Colonic mucosa (tissue), 4 donors: ENCODE data around the gene DHX34. TPM values are rescaled to one million over a fixed set of nuclear protein-coding genes. Genes with fewer than 3 reads are reported as not detected.

ENCODE experiments used
- DNase-seq: peaks from one replicate; pipeline ENCODE4 v3.0.0-alpha.2; 2020
- H3K27ac ChIP-seq: fragments of 200-600 bp; one replicate; pipeline ENCODE4 v1.8.0; 2021
- H3K27me3 ChIP-seq: fragments of 200-600 bp; one replicate; pipeline ENCODE4 v1.8.0; 2021
- H3K36me3 ChIP-seq: fragments of 200-600 bp; one replicate; pipeline ENCODE4 v1.8.0; 2021
- H3K4me1 ChIP-seq: fragments of 200-600 bp; one replicate; pipeline ENCODE4 v1.8.0; 2021; ENCODE audit warnings: mild to moderate bottlenecking
- H3K4me3 ChIP-seq: fragments of 200-600 bp; one replicate; pipeline ENCODE4 v1.8.0; 2021
- H3K9ac ChIP-seq, 2 donors: one replicate each; pipeline ENCODE4 v1.7.0; 2013; ENCODE audit warnings: control low read depth in 2 of 2, low read depth in 2 of 2, low read length in 2 of 2
- H3K9me3 ChIP-seq: fragments of 200-600 bp; one replicate; pipeline ENCODE4 v1.8.0; 2021
- intact Hi-C: fragments of 100-400 bp; cut with DNase I; formaldehyde crosslinking; loops from one replicate; pipeline ENCODE4 v1.14.1; 2022
- total RNA-seq, 2 donors: library from RNA; stranded (reverse); fragmentation: NEBNext Ultra II Directional in 1 of 2; extraction: Animal tissue kit (Norgen Biotek cat#: 25700) in 1 of 2; gene quantifications; one replicate each; pipeline ENCODE4 v1.2.1, GENCODE V29; 2021
- TF ChIP-seq, protein P1 (sequence below): fragments of 200-600 bp; IDR thresholded peaks from one replicate; pipeline ENCODE4 v1.8.0; 2022; ENCODE audit warnings: antibody characterized with exemption, mild to moderate bottlenecking
- donor health status: healthy.
- donor health status: DM: no; HTN: no; CAD: no.
- donor health status: DM: no; HTN: no; CAD: no.

Gene DHX34
- total RNA-seq, 2 donors from 2014 or later: 6.3 to 17.8 TPM

DNA sequence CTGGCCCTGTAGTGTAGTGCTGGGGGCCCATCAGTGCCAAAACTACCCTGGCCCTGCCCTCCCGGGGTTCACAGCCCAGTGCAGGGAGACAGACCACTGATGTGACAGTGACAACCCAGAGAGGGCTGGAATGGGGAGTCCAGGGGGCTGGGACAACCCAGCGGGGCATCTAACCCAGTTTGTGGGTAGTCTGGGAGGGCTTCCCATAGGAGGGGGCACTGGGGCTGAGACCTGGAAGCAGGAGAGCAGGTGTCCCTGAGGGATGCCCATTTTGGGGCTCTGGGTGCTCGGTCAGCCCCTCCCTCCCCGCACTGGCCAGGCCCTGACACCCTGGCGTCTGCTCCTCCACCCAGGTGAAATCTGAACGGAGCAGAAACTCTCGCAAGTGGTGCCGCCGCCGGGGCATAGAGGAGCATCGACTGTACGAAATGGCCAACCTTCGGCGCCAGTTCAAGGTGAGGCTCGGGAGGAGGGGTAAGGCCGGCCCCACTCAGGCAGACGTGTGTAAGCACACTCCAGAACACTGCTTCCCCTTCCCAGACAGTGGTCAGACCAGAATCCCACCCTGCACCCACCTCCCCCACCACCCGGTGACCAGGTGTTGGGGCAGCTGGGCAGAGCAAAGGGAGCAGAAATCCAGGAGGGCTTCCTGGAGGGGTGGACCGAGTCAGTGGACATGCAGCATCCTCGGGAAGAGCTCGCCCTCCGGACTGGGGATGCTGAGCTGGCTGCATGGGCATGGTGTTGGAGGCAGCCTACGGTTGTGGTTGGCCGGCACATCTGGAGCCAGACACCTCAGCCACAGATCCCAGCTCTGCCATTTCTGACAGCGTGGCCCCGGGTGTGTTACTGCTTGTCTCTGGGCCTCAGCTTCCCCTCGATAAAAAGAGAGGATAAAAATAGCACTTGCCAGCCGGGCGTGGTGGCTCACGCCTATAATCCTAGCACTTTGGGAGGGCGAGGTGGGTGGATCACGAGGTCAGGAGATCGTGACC is 24.4 kb downstream of the DHX34 start:
- no peak overlapping the region for H3K9ac ChIP-seq
- DNase-seq: no peak
- TF ChIP-seq, protein P1, sequence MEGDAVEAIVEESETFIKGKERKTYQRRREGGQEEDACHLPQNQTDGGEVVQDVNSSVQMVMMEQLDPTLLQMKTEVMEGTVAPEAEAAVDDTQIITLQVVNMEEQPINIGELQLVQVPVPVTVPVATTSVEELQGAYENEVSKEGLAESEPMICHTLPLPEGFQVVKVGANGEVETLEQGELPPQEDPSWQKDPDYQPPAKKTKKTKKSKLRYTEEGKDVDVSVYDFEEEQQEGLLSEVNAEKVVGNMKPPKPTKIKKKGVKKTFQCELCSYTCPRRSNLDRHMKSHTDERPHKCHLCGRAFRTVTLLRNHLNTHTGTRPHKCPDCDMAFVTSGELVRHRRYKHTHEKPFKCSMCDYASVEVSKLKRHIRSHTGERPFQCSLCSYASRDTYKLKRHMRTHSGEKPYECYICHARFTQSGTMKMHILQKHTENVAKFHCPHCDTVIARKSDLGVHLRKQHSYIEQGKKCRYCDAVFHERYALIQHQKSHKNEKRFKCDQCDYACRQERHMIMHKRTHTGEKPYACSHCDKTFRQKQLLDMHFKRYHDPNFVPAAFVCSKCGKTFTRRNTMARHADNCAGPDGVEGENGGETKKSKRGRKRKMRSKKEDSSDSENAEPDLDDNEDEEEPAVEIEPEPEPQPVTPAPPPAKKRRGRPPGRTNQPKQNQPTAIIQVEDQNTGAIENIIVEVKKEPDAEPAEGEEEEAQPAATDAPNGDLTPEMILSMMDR: no peak
- no peaks in the 10 kb centered on the region for H3K4me1 ChIP-seq
- peaks cover 17% of the 10 kb centered on the region for H3K36me3 ChIP-seq
- H3K27me3 ChIP-seq: no peaks in the 10 kb centered on the region
- intact Hi-C loops: no loop called here
- no peak overlapping the region for H3K4me3 ChIP-seq
- no peak overlapping the region for H3K27ac ChIP-seq
- H3K9me3 ChIP-seq: no peaks in the 10 kb centered on the region

DNA sequence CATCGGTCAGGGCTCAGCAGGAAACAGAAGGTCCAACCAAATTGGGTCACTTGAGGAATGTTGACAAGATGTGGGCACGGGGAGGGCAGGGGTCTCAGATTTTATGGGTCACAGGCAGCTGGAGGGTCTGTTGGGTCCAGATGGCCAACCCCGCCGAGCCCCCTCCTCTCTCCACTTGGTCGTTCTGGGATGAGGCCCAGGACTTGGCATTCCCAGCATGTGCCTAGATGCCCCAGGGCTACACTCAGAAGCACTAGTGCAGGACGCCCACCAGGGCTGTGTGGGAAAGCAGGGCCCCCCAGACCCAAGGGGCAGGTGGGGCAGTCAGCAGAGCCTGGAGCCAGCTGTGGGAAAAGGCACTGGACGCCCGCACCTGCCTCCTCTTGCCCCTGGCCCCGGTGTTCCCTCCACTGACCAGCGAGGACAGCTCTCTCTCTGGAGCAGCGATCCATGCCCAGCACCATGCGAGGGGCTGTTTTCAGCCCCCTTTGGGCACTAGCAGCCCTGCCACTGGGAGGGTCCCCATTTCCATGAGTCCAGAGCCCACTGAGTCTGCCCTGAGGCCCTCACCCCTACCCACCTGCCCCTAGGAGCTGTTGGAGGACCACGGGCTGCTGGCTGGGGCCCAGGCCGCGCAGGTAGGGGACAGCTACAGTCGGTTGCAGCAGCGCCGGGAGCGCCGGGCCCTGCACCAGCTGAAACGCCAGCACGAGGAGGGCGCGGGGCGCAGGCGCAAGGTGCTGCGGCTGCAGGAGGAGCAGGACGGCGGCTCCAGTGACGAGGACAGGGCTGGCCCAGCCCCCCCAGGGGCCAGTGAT is 26.0 kb downstream of the DHX34 start:
- peaks cover 7% of the 10 kb centered on the region for H3K36me3 ChIP-seq
- H3K9me3 ChIP-seq: no peaks in the 10 kb centered on the region
- no peak for DNase-seq
- H3K4me1 ChIP-seq: no peaks in the 10 kb centered on the region
- TF ChIP-seq, protein P1: no peak
- intact Hi-C loops: no loop called here
- H3K27ac ChIP-seq: no peak overlapping the region
- no peaks in the 10 kb centered on the region for H3K27me3 ChIP-seq
- no peak overlapping the region for H3K4me3 ChIP-seq
- no peak overlapping the region for H3K9ac ChIP-seq

DNA sequence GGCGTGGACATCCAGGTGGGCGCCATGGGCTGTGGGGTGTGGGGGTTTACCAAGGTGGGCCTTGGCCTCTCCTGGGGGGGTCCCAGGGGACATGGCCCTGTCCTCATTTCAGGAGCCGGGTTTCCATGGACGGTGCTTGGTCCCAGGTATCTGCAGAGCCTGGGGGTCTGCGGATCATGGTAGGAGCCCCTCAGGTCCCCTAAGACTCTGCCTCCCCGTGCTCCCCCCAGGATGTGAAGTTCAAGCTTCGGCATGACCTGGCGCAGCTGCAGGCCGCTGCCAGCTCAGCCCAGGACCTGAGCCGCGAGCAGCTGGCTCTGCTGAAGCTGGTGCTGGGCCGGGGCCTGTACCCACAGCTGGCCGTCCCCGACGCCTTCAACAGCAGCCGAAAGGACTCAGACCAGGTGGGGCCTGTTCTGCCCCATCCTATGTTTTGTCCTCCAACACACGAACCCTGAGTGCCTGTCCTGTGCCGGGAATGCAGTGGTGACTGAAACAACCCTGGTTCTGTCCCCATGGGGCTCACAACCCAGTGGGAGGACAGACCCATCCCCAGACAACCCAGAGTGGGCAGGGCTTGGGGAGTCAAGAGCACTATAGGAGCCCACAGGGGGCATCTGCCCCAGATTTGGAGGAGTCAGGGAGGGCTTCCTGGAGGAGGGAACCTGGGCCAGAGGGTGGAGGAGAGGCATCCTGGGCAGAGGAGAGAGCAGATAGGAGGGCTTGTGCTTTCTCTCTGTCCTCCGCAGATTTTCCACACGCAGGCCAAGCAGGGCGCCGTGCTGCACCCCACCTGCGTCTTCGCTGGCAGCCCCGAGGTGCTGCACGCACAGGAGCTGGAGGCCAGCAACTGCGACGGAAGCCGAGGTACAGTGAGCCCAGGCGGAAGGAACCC is 26.8 kb downstream of the DHX34 start:
- Histone ChIP-seq H3K27me3 (no peaks in the 10 kb centered on the region), H3K36me3 (peaks cover 7% of the 10 kb centered on the region), H3K4me3 (no peak overlapping the region), H3K9ac (no peak overlapping the region), H3K9me3 (no peaks in the 10 kb centered on the region), H3K4me1 (no peaks in the 10 kb centered on the region), H3K27ac (no peak overlapping the region)
- no peak for DNase-seq
- TF ChIP-seq, protein P1: no peak
- intact Hi-C loops: no loop called here

DNA sequence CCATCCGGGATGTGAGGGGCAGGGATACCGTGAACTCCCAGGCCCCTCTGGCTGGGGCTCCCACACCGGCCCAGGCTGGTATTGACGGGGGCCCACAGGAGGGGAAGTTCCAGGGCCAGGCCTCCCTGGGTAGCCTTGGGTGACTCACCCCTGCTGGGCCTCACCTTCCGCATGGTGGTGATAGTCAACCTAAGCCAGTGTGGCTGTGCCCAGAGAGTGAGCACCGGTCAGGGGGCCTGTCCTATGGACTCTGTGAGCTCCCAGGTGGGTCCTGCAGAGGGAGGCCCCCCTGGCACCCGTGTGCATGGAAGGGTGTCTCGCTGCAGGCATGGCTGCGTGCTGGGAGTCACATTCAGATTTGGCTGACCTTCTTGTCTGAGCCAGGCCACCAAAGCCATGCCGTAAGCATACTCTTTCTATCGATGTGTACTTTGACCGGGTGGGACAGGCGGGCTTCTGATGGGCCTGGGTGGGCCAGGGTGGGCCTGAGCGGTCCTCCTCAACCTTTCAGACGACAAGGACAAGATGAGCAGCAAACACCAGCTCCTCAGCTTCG is 27.6 kb downstream of the DHX34 start:
- no peaks in the 10 kb centered on the region for H3K27me3 ChIP-seq
- H3K9me3 ChIP-seq: no peaks in the 10 kb centered on the region
- H3K9ac ChIP-seq: no peak overlapping the region
- H3K4me3 ChIP-seq: no peak overlapping the region
- intact Hi-C loops: no loop called here
- H3K4me1 ChIP-seq: no peaks in the 10 kb centered on the region
- TF ChIP-seq, protein P1: no peak
- DNase-seq: no peak
- peaks cover 12% of the 10 kb centered on the region for H3K36me3 ChIP-seq
- H3K27ac ChIP-seq: no peak overlapping the region
